ENCODE data around the gene SGMS1.
"Not testable (repeated sequence)": the region's sequence is repeated elsewhere in the genome, so short reads cannot be mapped to it uniquely, and the experiment has no call there.

SGMS1 gene

DNA sequence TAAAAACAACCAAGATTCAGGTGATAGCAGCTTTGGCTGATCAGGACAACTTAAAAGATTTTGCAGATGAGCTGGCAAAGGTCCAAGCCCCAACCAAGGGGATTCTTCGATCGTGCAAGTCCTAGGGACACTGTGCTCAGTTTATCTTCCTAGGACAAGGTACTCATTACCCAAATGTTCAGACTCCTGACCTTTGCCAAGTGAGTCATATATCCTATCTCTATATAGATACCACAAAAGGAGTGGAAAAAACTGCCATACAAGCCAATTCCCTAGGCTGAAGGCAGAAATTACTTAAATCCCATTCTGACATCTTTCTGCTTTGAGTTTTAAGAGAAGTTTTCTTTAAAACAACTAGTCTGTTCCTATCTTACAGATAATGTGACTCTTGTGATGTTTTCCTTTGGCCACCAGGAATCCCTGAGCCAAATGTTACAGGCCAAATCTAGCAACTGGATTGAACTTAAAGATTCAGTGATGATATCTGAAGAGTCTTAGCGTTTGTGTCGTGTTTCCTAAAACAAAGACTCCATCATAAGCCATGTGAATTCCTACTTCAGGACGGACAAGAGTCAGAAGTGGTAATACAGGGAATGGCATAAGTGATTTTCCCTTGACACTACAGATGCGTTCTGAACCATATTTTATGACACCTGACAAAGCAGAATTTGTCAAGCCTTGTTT, 229.8 kb downstream of the SGMS1 start:
- no peak for DNase-seq

DNA sequence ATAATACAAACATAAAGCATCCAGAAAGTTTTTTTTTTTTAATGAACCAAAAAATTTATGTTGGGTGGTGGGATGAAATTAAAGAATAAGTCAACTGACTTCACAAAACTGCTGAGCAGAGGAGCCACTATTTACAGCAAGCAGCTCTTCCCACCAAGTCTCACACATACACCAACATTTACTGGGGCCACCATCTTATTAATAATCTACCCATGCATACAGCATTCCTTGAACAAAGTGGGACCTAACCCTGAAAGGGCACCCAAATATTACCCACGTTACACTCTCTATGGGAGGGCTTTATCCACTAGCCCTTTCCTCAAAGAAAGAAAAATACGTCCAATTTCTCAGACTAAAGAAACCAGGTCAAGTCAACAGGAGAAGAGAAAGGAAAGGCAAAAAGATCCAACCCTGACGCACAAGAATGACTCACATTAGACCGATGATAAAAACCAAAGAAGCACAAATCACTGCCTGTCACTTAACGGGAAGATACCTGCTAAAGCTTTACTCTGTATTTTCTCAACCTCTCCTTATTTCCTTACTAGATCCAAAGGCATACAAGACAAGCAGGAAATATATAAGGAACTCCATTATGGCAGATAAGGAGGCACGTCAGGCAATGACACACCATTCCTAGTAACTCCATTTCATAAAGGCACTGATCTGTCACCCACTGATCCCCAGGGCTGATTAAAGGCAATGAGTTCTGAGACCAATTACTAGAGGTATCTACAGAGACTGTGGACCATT, 230.6 kb downstream of the SGMS1 start:
- DNase-seq, result no peak

DNA sequence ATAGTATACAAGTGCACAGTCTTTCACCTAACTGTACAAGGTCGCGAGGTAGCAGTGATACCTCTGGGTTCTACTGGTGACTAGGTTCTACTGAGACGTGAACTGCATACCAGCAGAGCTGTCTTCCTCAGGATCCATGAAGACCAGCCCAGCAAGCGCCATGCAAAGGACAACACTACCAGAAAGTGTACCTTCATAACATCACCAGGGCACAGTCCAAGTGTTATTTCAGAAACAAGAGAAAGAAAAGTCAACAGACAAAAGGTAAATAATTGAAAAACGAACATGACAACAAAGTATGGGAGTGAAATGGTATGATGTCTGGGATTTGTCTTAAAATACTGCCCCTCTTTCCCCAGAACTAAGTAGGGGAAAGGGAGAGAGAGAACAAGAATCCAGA, 231.3 kb downstream of the SGMS1 start:
- DNase-seq, result no peak

DNA sequence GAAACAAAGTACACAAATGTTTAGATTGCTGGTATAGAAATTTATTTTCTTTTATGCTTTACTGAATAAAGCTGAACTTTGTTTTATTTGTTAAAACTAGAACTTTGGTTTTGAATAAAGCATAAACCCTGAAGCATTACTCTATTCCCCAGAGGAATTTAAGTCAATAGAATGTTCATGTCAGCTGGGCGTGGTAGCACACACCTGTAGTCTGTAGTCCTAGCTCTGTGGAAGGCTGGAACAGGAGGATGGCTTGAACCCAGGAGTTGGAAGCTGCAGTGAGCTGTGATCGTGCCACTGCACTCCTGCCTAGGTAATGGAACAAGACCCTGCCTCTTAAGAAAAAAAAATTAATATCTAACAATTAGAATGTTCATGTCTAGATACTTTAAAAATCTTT, 233.5 kb downstream of the SGMS1 start:
- DNase-seq, result no peak

DNA sequence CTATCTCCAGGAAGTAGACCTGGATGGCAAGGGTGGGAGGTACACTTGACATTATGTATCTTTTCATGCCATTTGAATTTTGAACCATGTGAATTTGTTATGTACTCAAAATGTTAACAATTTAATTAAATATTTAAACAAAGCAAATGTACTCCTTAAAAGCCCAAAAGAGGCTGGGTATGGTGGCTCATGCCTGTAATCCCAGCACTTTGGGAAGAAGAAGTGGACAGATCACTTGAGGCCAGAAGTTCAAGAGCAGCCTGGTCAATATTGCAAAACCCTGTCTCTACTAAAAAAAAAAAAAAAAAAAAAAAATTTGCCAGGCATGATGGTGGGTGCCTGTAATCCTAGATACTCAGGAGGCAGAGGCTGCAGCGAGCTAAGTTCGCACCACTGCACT, 235.6 kb downstream of the SGMS1 start:
- DNase-seq, result no peak

DNA sequence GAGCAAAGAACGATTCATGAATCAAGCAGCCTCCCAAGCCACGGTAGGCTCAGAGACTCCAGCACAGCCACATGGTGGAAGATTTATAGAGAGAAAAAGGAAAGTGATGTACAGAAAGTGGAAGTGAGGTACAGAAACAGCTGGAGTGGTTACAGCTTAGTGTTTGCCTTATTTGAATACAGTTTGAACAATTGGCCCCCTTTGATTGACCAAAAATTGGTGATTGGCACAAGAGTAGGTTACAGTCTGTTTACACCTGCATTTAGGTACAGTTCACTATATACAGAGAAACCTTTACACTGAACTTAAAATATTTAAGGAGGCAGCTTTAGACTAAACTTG, 236.1 kb downstream of the SGMS1 start:
- no peak for DNase-seq

DNA sequence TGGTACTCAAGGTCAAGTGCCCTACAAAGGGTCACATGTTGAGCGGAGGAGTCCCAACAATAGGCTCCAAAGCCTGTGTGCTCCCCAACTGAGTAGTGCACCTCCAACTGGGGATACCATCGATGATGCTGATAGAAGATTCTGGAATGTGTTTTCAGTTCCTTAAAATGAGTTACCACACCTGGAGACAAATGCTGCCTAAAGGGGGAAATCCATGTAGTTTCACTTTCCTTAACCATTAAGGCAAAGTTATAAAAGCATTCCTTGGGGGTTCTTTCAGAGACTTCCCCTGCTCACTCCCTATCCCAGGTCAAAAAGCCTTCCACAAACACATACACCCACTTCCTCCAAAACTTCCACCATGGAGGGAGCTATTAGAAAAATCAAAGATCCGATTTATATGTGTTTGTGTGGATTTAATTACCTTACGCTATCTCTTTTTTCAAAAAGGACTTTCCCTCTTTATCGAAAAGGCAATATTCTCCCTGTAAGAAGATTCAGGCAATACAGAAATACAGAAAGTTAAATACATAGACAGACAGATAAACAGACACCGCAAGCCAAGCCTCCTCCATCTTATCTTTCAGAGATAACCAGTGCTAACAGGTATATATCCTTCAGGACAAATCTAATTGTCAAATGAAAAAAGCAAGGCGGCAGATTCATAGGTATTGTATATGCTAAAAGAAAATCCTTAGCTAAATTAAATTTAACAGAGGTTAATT, 236.6 kb downstream of the SGMS1 start:
- DNase-seq, result no peak

DNA sequence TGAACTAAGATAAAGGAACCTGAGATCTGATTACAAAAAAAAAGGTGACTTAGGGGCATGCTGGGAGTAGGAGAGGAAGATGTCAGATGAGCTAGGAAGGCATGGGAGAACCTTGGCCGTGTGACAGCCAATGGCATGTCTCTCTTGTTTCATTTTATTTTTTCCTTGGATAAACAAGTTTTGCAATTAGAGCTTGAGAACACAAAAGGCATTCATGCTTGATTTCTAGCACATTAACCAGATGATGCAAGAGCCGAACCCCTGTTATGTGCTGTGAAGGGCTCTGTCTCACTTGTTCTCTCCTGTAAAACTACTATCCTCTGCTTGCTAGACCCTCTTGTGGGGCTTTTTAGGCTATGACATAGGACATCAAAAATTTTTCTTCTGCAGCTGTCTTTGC, 238.1 kb downstream of the SGMS1 start:
- peak; percentile 22 for DNase-seq

DNA sequence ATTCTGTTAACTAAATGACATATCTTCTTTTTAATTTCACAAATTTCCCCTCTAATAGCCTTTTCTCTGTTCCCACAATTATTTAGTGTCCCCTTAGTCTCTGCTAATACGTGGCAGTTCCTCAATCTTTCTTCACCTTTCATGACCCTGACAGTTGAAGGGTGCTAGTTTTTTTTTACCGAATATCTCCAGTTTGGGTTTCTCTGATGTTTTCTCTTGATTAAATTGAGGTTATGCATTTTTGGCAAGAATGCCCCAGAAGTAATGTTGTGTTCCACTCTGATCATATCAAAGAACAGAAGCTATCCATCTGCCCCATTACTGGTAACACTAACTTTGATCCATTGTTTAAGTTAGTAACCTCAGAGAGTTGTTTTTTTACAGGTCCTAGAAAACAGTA, 238.9 kb downstream of the SGMS1 start:
- no peak for DNase-seq

DNA sequence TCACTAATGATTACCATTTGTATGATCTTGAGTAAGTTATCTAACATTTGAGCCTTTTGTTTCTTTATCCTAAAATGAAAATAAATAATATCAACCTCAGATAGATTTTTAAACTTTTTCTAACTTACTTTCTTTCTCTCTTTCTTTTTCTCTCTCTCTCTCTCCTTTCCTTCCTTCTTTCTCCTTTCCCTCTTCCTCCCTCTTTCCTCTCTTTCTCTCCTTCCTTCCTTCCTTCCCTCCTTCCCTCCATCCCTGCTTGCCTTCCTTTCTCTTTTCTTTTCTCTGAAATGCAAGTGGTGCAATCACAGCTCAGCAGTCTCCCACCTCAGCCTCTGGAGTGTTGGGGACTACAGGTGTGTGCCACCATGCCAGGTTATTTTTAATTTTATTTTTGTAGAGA, 239.5 kb downstream of the SGMS1 start:
- no peak for DNase-seq

DNA sequence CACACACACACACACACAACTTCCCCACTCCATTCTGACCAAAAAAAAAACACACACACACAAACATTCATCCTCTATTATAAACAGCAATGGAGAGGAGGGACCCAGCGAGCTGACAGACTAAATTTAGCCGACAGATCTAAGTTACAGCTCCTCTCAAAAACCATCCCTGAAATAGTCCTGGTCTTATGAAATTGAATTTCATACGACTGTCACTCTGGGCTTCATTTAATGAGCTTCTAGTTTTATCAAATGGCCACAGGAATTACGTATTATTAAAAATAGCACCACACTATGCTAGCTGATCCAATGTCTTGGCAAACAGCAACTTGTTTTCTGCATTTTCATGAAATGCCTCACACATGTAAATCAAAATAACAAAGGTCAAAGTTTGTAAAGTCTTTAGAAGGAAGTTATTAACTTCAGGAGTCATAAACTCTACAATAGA, 241.2 kb downstream of the SGMS1 start:
- no peak for DNase-seq

DNA sequence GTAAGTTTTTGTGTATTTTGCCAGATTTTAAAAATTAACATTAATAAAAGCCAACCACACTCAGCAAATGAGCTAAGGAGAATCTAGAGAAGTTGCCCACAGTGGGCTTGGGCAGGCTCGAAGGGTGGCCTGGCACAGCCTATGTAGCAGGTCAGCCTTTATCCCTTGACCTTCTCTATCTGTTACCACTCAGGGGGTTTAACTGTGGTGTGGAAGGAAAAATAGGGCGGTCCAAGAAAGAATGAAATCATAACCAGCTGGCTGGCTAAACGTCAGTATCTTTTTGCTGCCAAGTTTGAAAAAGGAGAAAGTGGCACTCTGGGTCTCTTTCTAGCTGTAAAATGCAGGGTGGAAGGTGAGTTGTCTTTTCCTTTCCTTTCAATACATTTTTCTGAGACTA, 242.1 kb downstream of the SGMS1 start:
- DNase-seq, result no peak

DNA sequence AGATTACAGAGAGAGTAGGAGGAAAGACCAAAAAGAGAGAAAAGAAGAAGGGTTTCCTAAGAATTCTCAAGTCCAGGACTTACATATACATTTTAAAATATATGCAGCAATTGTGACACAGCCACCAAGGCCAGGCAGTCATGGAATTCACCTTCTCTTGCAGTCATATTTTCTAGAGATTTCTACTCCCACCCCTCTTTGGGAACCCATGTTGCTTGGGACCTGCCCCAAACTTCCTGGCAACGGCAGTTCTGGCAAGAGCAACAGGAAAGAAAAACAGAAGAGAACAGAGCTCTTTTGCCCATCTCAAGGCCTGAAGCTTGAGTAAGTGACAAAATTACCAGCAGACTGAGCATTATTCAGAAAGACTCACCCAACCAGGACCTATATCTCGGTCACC, 244.1 kb downstream of the SGMS1 start:
- no peak for DNase-seq

DNA sequence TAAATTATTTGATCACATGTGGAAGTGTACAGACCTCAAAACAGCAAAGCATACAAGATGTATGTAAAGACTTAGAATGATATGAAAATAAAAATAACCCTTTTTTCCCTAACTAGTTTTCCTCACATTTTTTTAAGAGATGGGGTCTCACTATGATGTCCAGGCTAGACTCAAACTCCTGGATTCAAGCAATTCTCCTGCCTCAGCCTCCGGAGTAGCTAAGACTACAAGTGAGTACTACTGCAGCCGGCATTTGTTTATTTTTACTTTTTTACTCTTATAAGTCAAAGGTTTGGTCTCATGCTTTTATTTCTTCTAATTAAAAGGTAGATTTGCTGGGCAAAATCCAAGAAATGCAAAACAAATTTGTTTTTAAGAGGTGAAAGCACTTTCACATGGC, 248.0 kb downstream of the SGMS1 start:
- DNase-seq, result no peak

DNA sequence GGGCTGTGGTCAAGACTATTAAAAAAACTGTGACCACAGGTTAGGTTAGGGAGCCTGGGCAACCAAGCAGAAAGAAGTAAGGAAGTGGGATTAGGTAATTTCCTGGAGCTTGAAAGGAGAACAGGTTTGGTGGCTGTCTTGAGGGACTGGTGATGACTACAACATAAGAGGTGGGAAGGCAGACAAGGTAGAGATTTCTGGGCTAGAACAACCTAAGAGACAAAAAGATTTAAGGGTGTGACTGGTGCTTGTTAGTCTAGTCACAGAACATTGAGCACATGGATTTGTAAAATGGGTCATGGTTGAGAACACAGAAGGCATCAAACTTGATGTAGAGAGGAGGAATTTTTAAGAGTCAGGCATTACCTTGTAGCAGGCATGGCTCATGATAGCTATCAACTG, 248.7 kb downstream of the SGMS1 start:
- DNase-seq, result no peak

DNA sequence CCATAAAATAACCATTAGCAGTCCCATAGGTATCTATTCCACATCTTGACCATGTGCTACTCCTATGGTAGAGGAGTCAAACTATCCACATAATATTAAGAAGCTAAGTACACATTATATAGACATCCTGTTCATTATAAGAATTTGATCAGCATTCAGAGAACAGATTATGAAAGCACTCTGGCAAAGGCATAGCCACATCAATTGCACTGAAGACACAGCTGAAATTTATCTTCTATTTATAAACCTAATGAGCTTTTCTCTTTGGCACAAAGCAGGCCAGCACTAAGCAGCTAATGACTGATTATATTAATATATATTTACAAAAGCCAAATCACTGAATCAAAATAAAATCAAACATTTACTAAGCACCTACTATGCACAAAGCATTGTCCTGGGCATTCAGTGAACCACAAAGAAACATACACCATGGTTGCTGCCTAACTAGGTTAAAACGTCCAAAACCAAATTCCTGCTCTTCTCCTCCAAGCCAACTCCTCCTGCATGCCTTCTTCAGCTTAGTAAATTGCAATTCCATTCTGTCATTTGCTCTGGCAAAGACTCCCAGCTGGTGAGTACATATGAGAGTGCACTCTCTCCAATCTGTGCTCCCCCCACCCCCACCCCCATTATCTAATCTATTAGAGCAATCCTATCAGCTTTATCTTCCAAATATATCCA, 249.8 kb downstream of the SGMS1 start:
- no peak for DNase-seq

DNA sequence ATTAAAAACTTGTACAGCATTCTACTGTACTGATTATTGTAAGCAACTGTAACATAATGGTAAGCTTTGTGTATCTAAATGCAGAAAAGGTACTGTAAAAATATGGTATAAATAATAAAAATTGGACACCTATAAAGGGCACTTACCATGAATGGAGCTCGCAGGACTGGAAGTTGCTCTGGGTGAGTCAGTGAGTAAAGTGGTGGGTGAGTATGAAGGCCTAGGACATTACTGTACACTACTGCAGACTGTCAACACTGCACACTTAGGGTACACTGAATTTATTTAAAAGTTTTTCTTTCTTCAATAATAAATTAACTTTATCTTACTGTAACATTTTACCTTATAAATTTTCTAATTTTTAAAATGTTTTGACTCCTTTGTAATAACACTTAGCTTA, 253.8 kb downstream of the SGMS1 start:
- DNase-seq, result no peak

DNA sequence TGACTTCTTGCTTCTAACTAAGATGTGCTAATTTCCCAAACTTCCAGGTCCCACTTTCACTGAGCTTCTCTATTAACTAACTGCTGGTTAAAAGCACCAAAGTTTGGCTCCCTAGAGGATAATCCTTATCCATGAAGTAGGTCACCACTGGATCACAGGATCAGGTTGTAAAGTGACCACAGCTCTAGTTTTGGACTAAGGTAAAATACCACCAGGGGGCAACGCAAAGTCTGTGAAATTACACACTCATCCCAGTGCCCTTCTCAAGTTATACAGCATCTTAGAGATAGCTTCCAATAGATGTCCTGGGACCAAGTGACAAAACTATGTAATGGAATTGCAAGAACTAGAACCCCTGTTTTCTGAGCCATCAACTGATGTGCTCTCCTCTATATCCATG, 256.0 kb downstream of the SGMS1 start:
- DNase-seq, result no peak

DNA sequence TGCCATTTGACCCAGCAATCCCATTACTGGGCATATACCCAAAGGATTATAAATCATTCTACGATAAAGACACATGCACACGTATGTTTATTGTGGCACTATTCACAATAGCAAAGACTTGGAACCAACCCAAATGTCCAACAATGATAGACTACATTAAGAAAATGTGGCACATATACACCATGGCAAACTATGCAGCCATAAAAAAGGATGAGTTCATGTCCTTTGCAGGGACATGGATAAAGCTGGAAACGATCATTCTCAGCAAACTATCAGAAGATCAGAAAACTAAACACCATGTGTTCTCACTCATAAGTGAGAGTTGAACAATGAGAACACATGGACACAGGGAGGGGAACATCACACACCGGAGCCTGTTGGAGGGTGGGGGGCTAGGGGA, 257.3 kb downstream of the SGMS1 start:
- not testable (repeated sequence) for DNase-seq

DNA sequence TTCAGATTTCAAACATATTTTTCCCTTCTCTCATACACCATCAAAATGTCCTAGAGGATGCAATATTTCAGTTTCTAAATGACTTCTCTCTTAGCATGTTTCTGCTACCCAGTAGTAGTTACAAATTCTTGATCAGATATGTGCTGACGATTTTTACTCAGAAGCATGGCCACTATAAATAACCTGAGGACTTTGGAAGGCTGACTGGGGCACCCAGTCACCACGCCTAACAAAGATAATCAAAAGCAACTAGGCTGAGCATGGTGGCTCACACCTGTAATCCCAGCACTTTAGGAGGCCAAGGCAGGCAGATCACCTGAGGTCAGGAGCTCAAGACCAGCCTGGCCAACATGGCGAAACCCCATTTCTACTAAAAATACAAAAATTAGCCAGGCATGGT, 259.0 kb downstream of the SGMS1 start:
- not testable (repeated sequence) for DNase-seq

DNA sequence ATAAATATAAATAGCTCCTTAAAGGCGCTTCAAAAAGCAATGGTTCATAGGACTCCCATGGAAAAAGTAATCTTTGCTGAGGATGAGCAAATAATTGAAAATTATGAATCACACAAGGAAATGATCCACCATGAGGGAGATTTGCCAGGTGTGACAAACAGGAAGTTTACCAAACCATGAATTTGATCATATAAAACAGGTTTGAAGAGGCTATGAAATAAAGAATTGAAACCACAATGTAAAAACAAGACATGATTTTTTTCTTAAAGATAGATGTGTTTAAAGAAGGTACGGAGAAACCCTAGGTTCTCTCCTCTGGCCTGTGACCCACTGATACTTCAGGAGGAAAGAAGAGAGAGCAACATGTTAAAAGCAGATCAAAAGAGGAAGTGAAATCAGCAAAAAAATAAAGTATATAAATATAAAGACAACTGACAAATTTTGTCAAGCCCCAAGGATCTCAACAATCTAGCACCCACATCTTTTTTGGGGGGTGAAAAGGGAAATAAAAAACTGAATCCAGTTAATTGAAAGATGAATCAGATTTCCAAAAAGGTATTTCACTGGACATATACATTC, 261.1 kb downstream of the SGMS1 start:
- no peak for DNase-seq

DNA sequence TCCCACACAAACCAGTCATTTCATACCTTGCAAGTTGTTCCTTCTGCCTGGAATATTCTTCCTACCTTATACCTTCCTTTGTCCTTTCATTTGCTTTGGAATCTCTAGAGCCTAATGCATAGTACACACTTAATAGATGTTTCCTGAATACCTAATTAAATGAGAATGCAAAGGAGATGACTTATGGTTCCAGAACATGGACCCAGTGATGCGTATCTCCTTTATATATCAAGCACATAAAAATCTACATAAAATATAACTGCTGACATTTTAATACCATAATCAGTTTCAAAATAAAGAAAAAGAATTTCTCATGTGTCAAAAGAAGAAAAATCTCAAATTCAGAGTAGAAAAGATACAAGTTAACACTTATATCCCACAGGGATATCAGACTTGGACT, 261.8 kb downstream of the SGMS1 start:
- no peak for DNase-seq

All from NCI-H2171 treated with DMSO at 0.1 percent for 48 hours (cell line).